Measurements from ENCODE around the gene DYRK1A. TPM values are rescaled to one million over a fixed set of nuclear protein-coding genes. Genes with fewer than 3 reads are reported as not detected.

Gene DYRK1A
- total RNA-seq, 1 experiment from 2014 or later, result 49.3 TPM

DNA sequence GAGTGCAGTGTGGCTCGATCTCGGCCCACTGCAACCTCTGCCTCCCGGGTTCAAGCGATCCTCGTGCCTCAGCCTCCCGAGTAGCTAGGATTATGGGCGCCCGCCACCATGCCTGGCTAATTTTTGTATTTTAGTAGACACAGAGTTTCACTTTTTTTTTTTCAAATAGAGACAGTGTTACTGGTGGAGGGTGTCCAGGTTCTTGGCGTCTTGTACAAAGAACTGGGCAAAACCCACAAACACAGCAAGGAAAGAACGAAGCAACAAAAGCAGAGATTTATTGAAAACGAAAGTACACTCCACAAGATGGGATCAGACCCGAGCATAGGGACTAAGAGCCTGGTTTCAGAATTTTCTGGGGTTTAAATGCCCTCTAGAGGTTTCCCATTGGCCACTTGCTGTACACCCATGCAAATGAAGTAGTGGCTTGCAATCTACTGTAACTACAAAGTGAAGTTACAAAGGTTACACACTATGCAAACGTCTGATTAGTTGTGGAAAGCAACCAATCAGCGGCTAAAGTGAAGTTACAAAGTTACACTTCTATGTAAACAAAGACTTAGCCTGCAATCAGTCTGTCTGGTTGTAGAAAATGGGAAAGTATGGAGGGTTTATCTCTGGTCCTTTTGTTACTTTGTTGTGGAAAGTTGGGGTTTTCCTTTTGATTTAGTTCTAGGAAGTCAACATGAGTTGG lies 199.1 kb downstream of the DYRK1A start:
- no TSS peak for BruUV-seq (replicated peaks)

DNA sequence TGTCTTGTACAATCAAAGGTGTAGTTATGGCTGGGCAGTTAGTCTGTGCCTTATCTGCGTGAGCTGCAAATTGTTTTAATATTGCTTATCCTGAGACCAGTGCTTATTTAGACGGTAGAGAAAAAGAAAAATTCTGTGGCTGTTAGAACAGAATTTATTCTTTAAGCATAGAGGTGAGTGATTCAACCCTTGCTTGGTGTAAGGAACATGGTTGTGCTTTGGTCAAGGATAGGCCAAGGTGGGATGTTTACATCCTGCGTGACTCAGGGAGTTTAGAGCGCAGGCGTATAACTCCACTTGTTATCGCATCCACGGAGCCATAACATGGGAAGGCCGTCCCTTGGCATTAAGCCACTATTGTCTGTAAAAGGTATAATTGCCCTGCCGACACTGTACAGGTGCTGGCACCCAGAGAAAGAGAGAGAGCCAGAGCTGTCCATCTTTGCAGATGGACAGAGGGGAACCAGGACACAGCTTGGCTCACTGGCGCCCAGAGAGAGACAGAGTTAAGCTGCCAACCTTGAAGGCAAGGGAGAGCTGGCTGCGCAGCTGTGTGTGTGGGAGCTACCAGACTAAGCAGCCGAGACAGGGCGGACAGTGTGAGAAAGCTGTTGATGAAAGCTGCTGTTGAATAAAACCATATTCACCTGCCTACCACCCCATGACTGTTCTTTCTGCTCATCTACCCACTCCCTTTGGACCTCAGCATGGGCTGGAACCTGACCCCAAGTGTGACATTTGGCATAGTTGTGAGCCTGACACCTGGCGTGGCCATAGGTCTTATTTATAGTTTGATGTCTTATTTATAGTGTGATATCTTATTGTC lies 200.4 kb downstream of the DYRK1A start:
- TF ChIP-seq ELF1 (IDR thresholded peaks at IDR 0.05; ENCODE audit: borderline replicate concordance, low read depth) (no peak), EGR1 (IDR thresholded peaks at IDR 0.05; ENCODE audit: low read depth) (no peak)
- H3K4me1 ChIP-seq (ENCODE audit: control insufficient read depth in 1 of 2, insufficient read depth in 2 of 2, low read length in 2 of 2), result peaks cover 16 to 29% of the 10 kb centered on the region in 2 experiments
- BruUV-seq (replicated peaks), result no TSS peak
- no peaks in the 10 kb centered on the region for H3K27me3 ChIP-seq (ENCODE audit: insufficient read depth, low read length)
- DNase-seq (ENCODE audit: low read depth, low spot score) (no peak), ATAC-seq (no peak)
- H2AFZ ChIP-seq (ENCODE audit: low read depth, low read length, poor library complexity, severe bottlenecking), result no peak overlapping the region
- no peaks in the 10 kb centered on the region for H3K9me2 ChIP-seq (ENCODE audit: insufficient read depth)
- intact Hi-C loops (cut with micrococcal nuclease), result no loop called here
- peaks cover 0 to 5% of the 10 kb centered on the region in 2 experiments; a peak in 1 of 4 replicates for H3K9me3 ChIP-seq (ENCODE audit: control insufficient read depth in 1 of 2, insufficient read depth in 1 of 2, low read depth in 1 of 2, low read length in 2 of 2)
- RAD21 ChIA-PET (ENCODE audit: low non-redundant PET in 1 of 2, low total read pairs in 2 of 2, uncharacterized antibody in 2 of 2, unreplicated experiment in 2 of 2), result no interaction called here
- no peaks in the 10 kb centered on the region for H3K79me2 ChIP-seq (ENCODE audit: insufficient read depth, low read length)
- no peak overlapping the region for H3K9ac ChIP-seq (ENCODE audit: low read length)
- CTCF ChIA-PET, result no interaction called here
- no peak overlapping the region for H3K27ac ChIP-seq (ENCODE audit: low read depth, low read length)
- H3K4me3 ChIP-seq (replicated peaks in 1 of 2; ENCODE audit: low read depth in 1 of 2, low read length in 2 of 2), result no peak overlapping the region
- no peak overlapping the region for H3K4me2 ChIP-seq (ENCODE audit: low read length)
- POLR2A ChIA-PET, result no interaction called here
- H3K36me3 ChIP-seq (ENCODE audit: control insufficient read depth in 1 of 2, insufficient read depth in 2 of 2, low read length in 2 of 2), result no peaks in the 10 kb centered on the region
- no peaks in the 10 kb centered on the region for H4K20me1 ChIP-seq (ENCODE audit: insufficient read depth)

More for the DNA sequence above, 199.1 kb downstream of the DYRK1A start:
- no peak overlapping the region for H3K4me3 ChIP-seq (replicated peaks in 1 of 2; ENCODE audit: low read depth in 1 of 2, low read length in 2 of 2)
- H3K4me1 ChIP-seq (ENCODE audit: control insufficient read depth in 1 of 2, insufficient read depth in 2 of 2, low read length in 2 of 2), result peaks cover 16 to 29% of the 10 kb centered on the region in 2 experiments
- no peaks in the 10 kb centered on the region for H3K36me3 ChIP-seq (ENCODE audit: control insufficient read depth in 1 of 2, insufficient read depth in 2 of 2, low read length in 2 of 2)
- H3K9me2 ChIP-seq (ENCODE audit: insufficient read depth), result no peaks in the 10 kb centered on the region
- no peak overlapping the region; the same call in 1 of the 2 replicates for H3K27ac ChIP-seq (ENCODE audit: low read depth, low read length)
- no peak overlapping the region for H2AFZ ChIP-seq (ENCODE audit: low read depth, low read length, poor library complexity, severe bottlenecking)
- no peaks in the 10 kb centered on the region for H3K27me3 ChIP-seq (ENCODE audit: insufficient read depth, low read length)
- RAD21 ChIA-PET (ENCODE audit: low non-redundant PET in 1 of 2, low total read pairs in 2 of 2, uncharacterized antibody in 2 of 2, unreplicated experiment in 2 of 2), result no interaction called here
- DNase-seq (ENCODE audit: low read depth, low spot score) (no peak), ATAC-seq (no peak)
- POLR2A ChIA-PET, result no interaction called here
- CTCF ChIA-PET, result no interaction called here
- H3K79me2 ChIP-seq (ENCODE audit: insufficient read depth, low read length), result no peaks in the 10 kb centered on the region
- no peaks in the 10 kb centered on the region for H4K20me1 ChIP-seq (ENCODE audit: insufficient read depth)
- H3K4me2 ChIP-seq (ENCODE audit: low read length), result peak overlapping the region; percentile 100
- intact Hi-C loops (cut with micrococcal nuclease), result no loop called here
- no peak for TF ChIP-seq EZH2 (IDR thresholded peaks at IDR 0.05)
- no peak for TF ChIP-seq FOSL1 (IDR thresholded peaks at IDR 0.05; ENCODE audit: low read depth)
- H3K9ac ChIP-seq (ENCODE audit: low read length), result no peak overlapping the region
- H3K9me3 ChIP-seq (ENCODE audit: control insufficient read depth in 1 of 2, insufficient read depth in 1 of 2, low read depth in 1 of 2, low read length in 2 of 2), result peaks cover 0 to 5% of the 10 kb centered on the region in 2 experiments; a peak in 1 of 4 replicates
